K562 (cell line): ENCODE results near the gene SHFL. TPM values are rescaled to one million over a fixed set of nuclear protein-coding genes. Genes with fewer than 3 reads are reported as not detected.

ENCODE experiments used
- ATAC-seq: fragments of 200-7000 bp; cut with Tn5 transposase; 3 replicates; pipeline ENCODE4 v1.9.1; 2020; ENCODE audit warnings: moderate library complexity
- BruUV-seq: library from RNA; stranded (reverse); fragments of 400-500 nt; replicated peaks from 2 replicates; lab custom pipeline; 2021; lab: Mats Ljungman, UMichigan
- CTCF ChIA-PET: fragments of 300-600 bp; formaldehyde crosslinking; extraction: SDS; loops from one replicate; lab custom pipeline; 2021; ENCODE audit warnings: low intra/inter-chr PET ratio; lab: Yijun Ruan, JAX
- POLR2A ChIA-PET: fragments of 300-600, 350-650 bp; sonication (Branson Sonifier 250); formaldehyde crosslinking; extraction: SDS; loops from one replicate; lab custom pipeline; 2021; ENCODE audit warnings: antibody characterized with exemption, inconsistent platforms; lab: Yijun Ruan, JAX
- DNase-seq, 4 experiments: peaks; one replicate each; pipeline versions ENCODE4 v3.0.0 to v3.0.0-alpha.2; 2011 to 2018; ENCODE audit warnings: low spot score in 3 of 4, mixed read lengths in 3 of 4; ENCODE audit errors: extremely low read depth in 1 of 4
- FAIRE-seq: peaks from 2 replicates; lab custom pipeline; 2011; peaks lifted over from hg19 to GRCh38; lab: Jason Lieb, UNC
- H2AFZ ChIP-seq: 2 replicates; pipeline ENCODE4 v1.6.0; 2011; ENCODE audit warnings: low read depth, low read length, control low read depth, inconsistent platforms
- H3K27ac ChIP-seq: fragments of 200-600 bp; 3 replicates; pipeline ENCODE4 v1.8.0; 2011; ENCODE audit warnings: low read depth, mild to moderate bottlenecking, control low read depth, inconsistent platforms, low read length, moderate library complexity, mixed read lengths; ENCODE audit errors: extremely low read depth
- H3K27me3 ChIP-seq, 2 experiments: fragments of 300-600 bp in 1 of 2; 2 replicates in 1 of 2; 3 replicates in 1 of 2; pipeline versions ENCODE4 v1.6.0 to v1.8.0; 2011; ENCODE audit warnings: inconsistent platforms in 2 of 2, low read length in 2 of 2, mild to moderate bottlenecking in 1 of 2, mixed read lengths in 1 of 2, moderate library complexity in 1 of 2; ENCODE audit not compliant: control insufficient read depth in 2 of 2, insufficient read depth in 2 of 2
- H3K36me3 ChIP-seq: fragments of 300-600 bp; 3 replicates; pipeline ENCODE4 v1.8.0; 2011; ENCODE audit warnings: mild to moderate bottlenecking, low read length, inconsistent platforms; ENCODE audit not compliant: control insufficient read depth, insufficient read depth
- H3K4me1 ChIP-seq, 2 experiments: fragments of 200-600 bp in 1 of 2; replicated peaks in 1 of 2; 2 replicates in 1 of 2; 3 replicates in 1 of 2; pipeline versions ENCODE4 v1.5.1 to v1.8.0; 2011; ENCODE audit warnings: inconsistent platforms in 2 of 2, low read length in 2 of 2, mild to moderate bottlenecking in 1 of 2, mixed read lengths in 1 of 2, moderate library complexity in 1 of 2; ENCODE audit not compliant: control insufficient read depth in 2 of 2, insufficient read depth in 2 of 2
- H3K4me2 ChIP-seq: 2 replicates; pipeline ENCODE4 v1.6.1; 2011; ENCODE audit warnings: low read length, control low read depth, inconsistent platforms, mixed read lengths; ENCODE audit not compliant: insufficient read depth
- H3K4me3 ChIP-seq: fragments of 200-600 bp; sonication (generic), shearing (Covaris generic); 2 replicates; pipeline ENCODE4 v1.5.1; 2016; ENCODE audit warnings: control low read depth, inconsistent platforms
- H3K79me2 ChIP-seq: fragments of 200-600 bp; 3 replicates; pipeline ENCODE4 v1.8.0; 2011; ENCODE audit warnings: low read length, inconsistent platforms; ENCODE audit not compliant: control insufficient read depth, insufficient read depth
- H3K9ac ChIP-seq, 2 experiments: 2 replicates each; pipeline versions ENCODE4 v1.6.0 to v1.6.1; 2011; ENCODE audit warnings: low read depth in 2 of 2, low read length in 2 of 2, control low read depth in 1 of 2, inconsistent platforms in 1 of 2, mild to moderate bottlenecking in 1 of 2, mixed read lengths in 1 of 2; ENCODE audit not compliant: insufficient read depth in 1 of 2
- H3K9me1 ChIP-seq: one replicate; pipeline ENCODE4 v1.6.0; 2011; ENCODE audit warnings: inconsistent platforms, mild to moderate bottlenecking, low read length, moderate library complexity; ENCODE audit not compliant: control insufficient read depth, insufficient read depth
- H3K9me3 ChIP-seq: replicated peaks from 2 replicates; pipeline ENCODE4 v1.5.1; 2011; ENCODE audit warnings: low read depth, low read length, inconsistent platforms; ENCODE audit not compliant: control insufficient read depth, insufficient read depth
- H4K20me1 ChIP-seq: replicated peaks from 2 replicates; pipeline ENCODE4 v1.6.1; 2011; ENCODE audit warnings: low read length, inconsistent platforms, mixed read lengths; ENCODE audit not compliant: control insufficient read depth, insufficient read depth
- CXXC5 ChIP-seq: fragments of 250-450 bp; sonication (Bioruptor Pico); IDR thresholded peaks from 2 replicates; pipeline ENCODE4 v1.8.0; 2022; ENCODE audit warnings: inconsistent platforms, mild to moderate bottlenecking, moderate library complexity
- ELF4 ChIP-seq: fragments of 450-650 bp; formaldehyde crosslinking; IDR thresholded peaks from 2 replicates; pipeline ENCODE4 v1.4.0; 2022; ENCODE audit warnings: missing genetic modification characterization
- HSF4 ChIP-seq: fragments of 250-450 bp; sonication (Bioruptor Pico); IDR thresholded peaks from 2 replicates; pipeline ENCODE4 v2.1.2; 2022; ENCODE audit warnings: mild to moderate bottlenecking, moderate library complexity, borderline replicate concordance
- ILF3 ChIP-seq: fragments of 450-650 bp; IDR thresholded peaks from 2 replicates; pipeline ENCODE4 v1.6.1; 2018; ENCODE audit warnings: antibody characterized with exemption, mild to moderate bottlenecking, moderate library complexity, borderline replicate concordance
- KDM2B ChIP-seq: fragments of 250-450 bp; sonication (Bioruptor Pico); IDR thresholded peaks from 2 replicates; pipeline ENCODE4 v1.8.0; 2021; ENCODE audit warnings: mild to moderate bottlenecking, moderate library complexity
- MBD2 ChIP-seq: sonication (generic); IDR thresholded peaks from 2 replicates; pipeline ENCODE4 v1.6.1; 2016; ENCODE audit warnings: low read depth, borderline replicate concordance
- MTA3 ChIP-seq: fragments of 450-650 bp; formaldehyde crosslinking; IDR thresholded peaks from 2 replicates; pipeline ENCODE4 v1.6.1; 2017; ENCODE audit warnings: mild to moderate bottlenecking, borderline replicate concordance
- MXI1 ChIP-seq: IDR thresholded peaks from 2 replicates; pipeline ENCODE4 v1.6.1; 2011; ENCODE audit warnings: low read depth, mild to moderate bottlenecking, improper control_type of control experiment, low read length
- NCOA6 ChIP-seq: fragments of 450-650 bp; IDR thresholded peaks from 2 replicates; pipeline ENCODE4 v1.6.1; 2017; ENCODE audit warnings: mild to moderate bottlenecking
- OTX1 ChIP-seq: fragments of 450-650 bp; formaldehyde crosslinking; IDR thresholded peaks from 2 replicates; pipeline ENCODE4 v1.4.0; 2022; ENCODE audit warnings: mild to moderate bottlenecking
- PHB ChIP-seq: fragments of 250-450 bp; sonication (Bioruptor Pico); IDR thresholded peaks from 2 replicates; pipeline ENCODE4 v1.5.0; 2021
- PHF8 ChIP-seq: fragments of 200-600 bp; sonication (generic); IDR thresholded peaks from 2 replicates; pipeline ENCODE4 v1.6.1; 2012; ENCODE audit warnings: mixed run types, mild to moderate bottlenecking, inconsistent platforms, low read length, moderate library complexity, borderline replicate concordance
- POLR2AphosphoS2 ChIP-seq: IDR thresholded peaks from 2 replicates; pipeline ENCODE4 v1.6.1; 2012; ENCODE audit warnings: low read length, improper control_type of control experiment
- POLR2G ChIP-seq: fragments of 200-400 bp; formaldehyde crosslinking; IDR thresholded peaks from 2 replicates; pipeline ENCODE4 v1.6.1; 2017; ENCODE audit warnings: low read depth, mild to moderate bottlenecking, antibody characterized with exemption, low read length, moderate library complexity
- RBFOX2 ChIP-seq: fragments of 200-400 bp; formaldehyde crosslinking; IDR thresholded peaks from 2 replicates; pipeline ENCODE4 v1.6.1; 2017; ENCODE audit warnings: low read depth, mild to moderate bottlenecking, low read length, moderate library complexity
- SUPT5H ChIP-seq: fragments of 450-650 bp; IDR thresholded peaks from 2 replicates; pipeline ENCODE4 v1.6.1; 2016
- ZBTB8A ChIP-seq: fragments of 450-650 bp; IDR thresholded peaks from 2 replicates; pipeline ENCODE4 v1.6.1; 2018; ENCODE audit warnings: mild to moderate bottlenecking, moderate library complexity; ENCODE audit not compliant: partially characterized antibody
- ZNF77 ChIP-seq: fragments of 250-450 bp; sonication (Bioruptor Pico); IDR thresholded peaks from 2 replicates; pipeline ENCODE4 v1.5.0; 2020
- WGBS: fragments of 100-300 bp; shearing (Covaris generic); methylation state at CpG from one replicate; pipeline ENCODE4 v1.1.6; 2016; ENCODE audit warnings: low coverage, mixed read lengths; ENCODE audit not compliant: insufficient coverage; ENCODE audit errors: missing lambda C conversion rate; 5-methylcytosine and 5-hydroxymethylcytosine counted together
- in situ Hi-C: fragments of 300-500 bp; cut with MboI; formaldehyde crosslinking; loops from 4 replicates; pipeline ENCODE4 v1.15.0; 2018; ENCODE audit warnings: inconsistent platforms, mixed read lengths
- intact Hi-C: fragments of 100-400 bp; cut with micrococcal nuclease; formaldehyde crosslinking; loops from 2 replicates; pipeline ENCODE4 v1.14.2; 2022
- polyA plus RNA-seq, 8 experiments: library from polyadenylated mRNA; depleted of rRNA in 4 of 8; stranded (reverse) in 5 of 8; unstranded in 3 of 8; fragments of >200 nt; fragmentation: Nextera tagmentation in 2 of 8; fragmentation: Illumina TruSeq in 1 of 8; extraction: Ambion mirVana in 2 of 8; extraction: Trizol in 1 of 8; gene quantifications; 2 replicates each; pipeline versions ENCODE4 v1.2.1 to v1.2.3, GENCODE V29; 2011 to 2014; ENCODE audit warnings: inconsistent platforms in 1 of 8, missing spikeins in 1 of 8
- total RNA-seq, 7 experiments: library from RNA; depleted of rRNA in 6 of 7; stranded (reverse); fragments of >200 nt in 6 of 7; fragmentation: Illumina TruSeq in 2 of 7; extraction: Trizol in 2 of 7; gene quantifications; 2 replicates each; pipeline versions ENCODE4 v1.2.1 to v1.2.3, GENCODE V29; 2011 to 2021; ENCODE audit warnings: low replicate concordance in 1 of 7
- TF ChIP-seq, protein P1 (sequence below): fragments of 450-650 bp; formaldehyde crosslinking; IDR thresholded peaks from 2 replicates; pipeline ENCODE4 v1.4.0; 2020; ENCODE audit warnings: mild to moderate bottlenecking
- TF ChIP-seq, protein P2 (sequence below): fragments of 250-450 bp; sonication (Bioruptor Pico); IDR thresholded peaks from 2 replicates; pipeline ENCODE4 v1.9.0; 2021; ENCODE audit warnings: mild to moderate bottlenecking, inconsistent platforms

SHFL gene
- total and polyA plus RNA-seq, 9 of the 15 experiments (the other 6 are each of a cell fraction or from before 2014, with no cell fraction given), result 1.5 to 25.7 (median 13.0) TPM

DNA sequence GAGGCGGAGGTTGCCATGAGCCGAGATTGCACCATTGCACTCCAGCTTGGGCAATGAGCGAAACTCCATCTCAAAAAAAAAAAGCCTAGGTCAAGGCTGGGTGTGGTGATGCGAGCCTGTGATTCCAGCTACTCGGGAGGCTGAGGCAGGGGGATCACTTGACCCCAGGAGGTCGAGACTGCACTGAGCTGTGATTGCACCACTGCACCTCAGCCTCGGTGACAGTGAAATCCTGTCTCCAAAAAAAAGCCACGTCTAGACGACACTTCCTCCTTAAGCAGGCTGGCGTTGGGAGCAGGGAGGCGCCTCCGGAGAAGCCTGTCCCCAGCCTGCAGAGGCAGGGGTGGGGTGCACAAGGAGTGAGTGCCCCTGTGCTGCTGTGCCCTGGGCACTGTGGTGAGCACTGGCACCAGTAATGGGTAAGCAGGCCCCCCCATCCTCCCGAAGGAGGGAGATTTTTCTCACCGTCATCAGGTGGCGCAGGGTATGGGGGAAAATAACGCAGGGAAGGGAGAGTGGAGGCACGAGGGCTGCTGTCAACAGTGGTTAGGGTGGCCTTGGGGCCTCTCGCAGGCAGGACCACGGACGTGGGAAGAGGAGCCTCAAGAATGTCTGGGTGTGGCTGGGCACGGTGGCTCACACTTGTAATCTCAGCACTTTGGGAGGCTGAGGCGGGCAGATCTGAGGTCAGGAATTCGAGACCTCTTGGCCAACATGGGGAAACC lies 26.1 kb downstream of the SHFL start:
- Histone ChIP-seq H3K4me2 (no peak overlapping the region), H3K9ac (peak overlapping the region in 1 of 2 experiments; percentile 70; a peak in 2 of 4 replicates), H3K4me1 (peaks cover 2 to 87% of the 10 kb centered on the region in 2 experiments; a peak in 4 of 5 replicates), H3K27ac (no peak overlapping the region), H3K27me3 (no peaks in the 10 kb centered on the region), H2AFZ (no peak overlapping the region), H3K4me3 (no peak overlapping the region), H3K9me1 (no peaks in the 10 kb centered on the region), H4K20me1 (no peaks in the 10 kb centered on the region; the same call in 1 of the 2 replicates), H3K9me3 (no peaks in the 10 kb centered on the region), H3K79me2 (peaks cover 22% of the 10 kb centered on the region), H3K36me3 (peaks cover 74% of the 10 kb centered on the region)
- CTCF ChIA-PET, result interaction anchor here (0.6 to 1.1 kb wide), 2 partner anchors 178 to 1458 kb away, joined by 3 read pairs; no protein-coding TSS in a partner anchor
- in situ Hi-C loops (no loop called here), intact Hi-C loops (loop anchor here (5.0 kb wide), 1 partner anchor 180 kb away; no protein-coding TSS in a partner anchor)
- WGBS, result 23% methylated on average over 19 of the region's 23 CpGs
- no TSS peak for BruUV-seq
- FAIRE-seq, result peak; percentile 69
- peak; percentile 12 for ATAC-seq
- POLR2A ChIA-PET, result interaction anchor here (0.7 to 1.4 kb wide), 3 partner anchors 16 to 245 kb away, joined by 3 to 5 read pairs (median 3); no protein-coding TSS in a partner anchor
- peak in 2 of 4 experiments; percentile 13 to 41 for DNase-seq
- TF ChIP-seq, protein P1, sequence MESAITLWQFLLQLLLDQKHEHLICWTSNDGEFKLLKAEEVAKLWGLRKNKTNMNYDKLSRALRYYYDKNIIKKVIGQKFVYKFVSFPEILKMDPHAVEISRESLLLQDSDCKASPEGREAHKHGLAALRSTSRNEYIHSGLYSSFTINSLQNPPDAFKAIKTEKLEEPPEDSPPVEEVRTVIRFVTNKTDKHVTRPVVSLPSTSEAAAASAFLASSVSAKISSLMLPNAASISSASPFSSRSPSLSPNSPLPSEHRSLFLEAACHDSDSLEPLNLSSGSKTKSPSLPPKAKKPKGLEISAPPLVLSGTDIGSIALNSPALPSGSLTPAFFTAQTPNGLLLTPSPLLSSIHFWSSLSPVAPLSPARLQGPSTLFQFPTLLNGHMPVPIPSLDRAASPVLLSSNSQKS, result 0 out of 2 replicates have a peak, but pooled peaks have one; percentile 15
- 0 out of 2 replicates have a peak, but pooled peaks have one; percentile 5 for TF ChIP-seq ELF4
- no peak for TF ChIP-seq KDM2B (CRISPR knock-in tag)
- peak; percentile 19; the same call in 1 of the 2 replicates for TF ChIP-seq POLR2AphosphoS2
- 0 out of 2 replicates have a peak, but pooled peaks have one; percentile 65 for TF ChIP-seq PHB
- peak; percentile 78 for TF ChIP-seq SUPT5H
- TF ChIP-seq ZNF77, result peak; percentile 79; the same call in 1 of the 2 replicates
- TF ChIP-seq MTA3, result 0 out of 2 replicates have a peak, but pooled peaks have one; percentile 18
- peak; percentile 57 for TF ChIP-seq RBFOX2
- TF ChIP-seq OTX1 (CRISPR knock-in tag), result no peak; the same call in 1 of the 2 replicates
- TF ChIP-seq ILF3, result peak; percentile 79; the same call in 1 of the 2 replicates
- TF ChIP-seq, protein P2, sequence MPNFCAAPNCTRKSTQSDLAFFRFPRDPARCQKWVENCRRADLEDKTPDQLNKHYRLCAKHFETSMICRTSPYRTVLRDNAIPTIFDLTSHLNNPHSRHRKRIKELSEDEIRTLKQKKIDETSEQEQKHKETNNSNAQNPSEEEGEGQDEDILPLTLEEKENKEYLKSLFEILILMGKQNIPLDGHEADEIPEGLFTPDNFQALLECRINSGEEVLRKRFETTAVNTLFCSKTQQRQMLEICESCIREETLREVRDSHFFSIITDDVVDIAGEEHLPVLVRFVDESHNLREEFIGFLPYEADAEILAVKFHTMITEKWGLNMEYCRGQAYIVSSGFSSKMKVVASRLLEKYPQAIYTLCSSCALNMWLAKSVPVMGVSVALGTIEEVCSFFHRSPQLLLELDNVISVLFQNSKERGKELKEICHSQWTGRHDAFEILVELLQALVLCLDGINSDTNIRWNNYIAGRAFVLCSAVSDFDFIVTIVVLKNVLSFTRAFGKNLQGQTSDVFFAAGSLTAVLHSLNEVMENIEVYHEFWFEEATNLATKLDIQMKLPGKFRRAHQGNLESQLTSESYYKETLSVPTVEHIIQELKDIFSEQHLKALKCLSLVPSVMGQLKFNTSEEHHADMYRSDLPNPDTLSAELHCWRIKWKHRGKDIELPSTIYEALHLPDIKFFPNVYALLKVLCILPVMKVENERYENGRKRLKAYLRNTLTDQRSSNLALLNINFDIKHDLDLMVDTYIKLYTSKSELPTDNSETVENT, result peak; percentile 62; the same call in 1 of the 2 replicates
- no peak for TF ChIP-seq NCOA6
- peak; percentile 45 for TF ChIP-seq POLR2G
- TF ChIP-seq MXI1, result no peak
- TF ChIP-seq HSF4 (CRISPR knock-in tag), result no peak
- TF ChIP-seq MBD2, result no peak
- TF ChIP-seq ZBTB8A, result no peak
- TF ChIP-seq CXXC5 (CRISPR knock-in tag), result no peak
- TF ChIP-seq PHF8, result no peak
